Measurements from ENCODE around the gene SLC4A8.
"Not testable (repeated sequence)": the region's sequence is repeated elsewhere in the genome, so short reads cannot be mapped to it uniquely, and the experiment has no call there.

Gene SLC4A8

GRCh38 chr12:51449580-51450246 is 25.1 kb downstream of the SLC4A8 start:
- H3K4me3 ChIP-seq (ENCODE audit: low read depth, low read length), result no peak overlapping the region
- DNase-seq (ENCODE audit: low read depth), result no peak
- TF ChIP-seq, protein P1, sequence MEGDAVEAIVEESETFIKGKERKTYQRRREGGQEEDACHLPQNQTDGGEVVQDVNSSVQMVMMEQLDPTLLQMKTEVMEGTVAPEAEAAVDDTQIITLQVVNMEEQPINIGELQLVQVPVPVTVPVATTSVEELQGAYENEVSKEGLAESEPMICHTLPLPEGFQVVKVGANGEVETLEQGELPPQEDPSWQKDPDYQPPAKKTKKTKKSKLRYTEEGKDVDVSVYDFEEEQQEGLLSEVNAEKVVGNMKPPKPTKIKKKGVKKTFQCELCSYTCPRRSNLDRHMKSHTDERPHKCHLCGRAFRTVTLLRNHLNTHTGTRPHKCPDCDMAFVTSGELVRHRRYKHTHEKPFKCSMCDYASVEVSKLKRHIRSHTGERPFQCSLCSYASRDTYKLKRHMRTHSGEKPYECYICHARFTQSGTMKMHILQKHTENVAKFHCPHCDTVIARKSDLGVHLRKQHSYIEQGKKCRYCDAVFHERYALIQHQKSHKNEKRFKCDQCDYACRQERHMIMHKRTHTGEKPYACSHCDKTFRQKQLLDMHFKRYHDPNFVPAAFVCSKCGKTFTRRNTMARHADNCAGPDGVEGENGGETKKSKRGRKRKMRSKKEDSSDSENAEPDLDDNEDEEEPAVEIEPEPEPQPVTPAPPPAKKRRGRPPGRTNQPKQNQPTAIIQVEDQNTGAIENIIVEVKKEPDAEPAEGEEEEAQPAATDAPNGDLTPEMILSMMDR (IDR thresholded peaks at IDR 0.05; ENCODE audit: insufficient read depth, low read depth, low read length, missing control alignments), result no peak

GRCh38 chr12:51450333-51450732 is 25.7 kb downstream of the SLC4A8 start:
- H3K4me3 ChIP-seq (ENCODE audit: low read depth, low read length), result no peak overlapping the region
- no peak for DNase-seq (ENCODE audit: low read depth)
- TF ChIP-seq, protein P1 (IDR thresholded peaks at IDR 0.05; ENCODE audit: insufficient read depth, low read depth, low read length, missing control alignments), result no peak

- TF ChIP-seq, protein P1 (IDR thresholded peaks at IDR 0.05; ENCODE audit: insufficient read depth, low read depth, low read length, missing control alignments), result no peak
- H3K4me3 ChIP-seq (ENCODE audit: low read depth, low read length), result no peak overlapping the region
- DNase-seq (ENCODE audit: low read depth), result no peak
Observed at GRCh38 chr12:51450806-51451205, 26.2 kb downstream of the SLC4A8 start.

DNA sequence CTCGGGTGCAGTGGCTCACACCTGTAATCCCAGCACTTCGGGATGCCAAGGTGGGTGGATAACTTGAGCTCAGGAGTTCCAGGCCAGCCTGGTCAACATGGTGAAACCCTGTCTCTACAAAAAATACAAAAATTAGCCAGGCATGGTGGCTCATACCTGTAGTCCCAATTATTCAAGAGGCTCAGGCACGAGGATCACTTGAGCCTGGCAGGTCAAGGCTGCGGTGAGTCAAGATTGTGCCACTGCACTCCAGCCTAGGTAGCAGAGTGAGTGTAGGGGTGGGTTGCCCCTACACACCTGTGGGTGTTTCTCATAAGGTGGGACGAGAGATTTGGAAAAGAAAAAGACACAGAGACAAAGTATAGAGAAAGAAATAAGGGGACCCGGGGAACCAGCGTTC is 29.4 kb downstream of the SLC4A8 start:
- not testable (repeated sequence) for DNase-seq (ENCODE audit: low read depth); H3K4me3 ChIP-seq (ENCODE audit: low read depth, low read length)

DNA sequence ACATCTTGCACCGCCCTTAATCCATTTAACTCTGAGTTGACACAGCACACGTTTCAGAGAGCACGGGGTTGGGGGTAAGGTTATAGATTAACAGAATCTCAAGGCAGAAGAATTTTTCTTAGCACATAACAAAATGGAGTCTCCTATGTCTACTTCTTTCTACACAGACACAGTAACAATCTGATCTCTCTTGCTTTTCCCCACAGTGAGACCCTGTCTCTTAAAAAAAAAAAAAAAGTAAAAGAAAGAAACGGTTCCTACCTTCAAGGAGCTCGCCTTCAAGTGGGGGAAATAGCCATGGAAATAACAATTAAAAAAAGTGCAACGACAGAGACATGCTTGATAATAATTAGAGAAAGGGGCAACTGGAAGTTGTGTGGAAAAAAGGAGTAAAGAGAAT is 30.4 kb downstream of the SLC4A8 start:
- DNase-seq (ENCODE audit: low read depth); H3K4me3 ChIP-seq (ENCODE audit: low read depth, low read length): not testable (repeated sequence)

DNA sequence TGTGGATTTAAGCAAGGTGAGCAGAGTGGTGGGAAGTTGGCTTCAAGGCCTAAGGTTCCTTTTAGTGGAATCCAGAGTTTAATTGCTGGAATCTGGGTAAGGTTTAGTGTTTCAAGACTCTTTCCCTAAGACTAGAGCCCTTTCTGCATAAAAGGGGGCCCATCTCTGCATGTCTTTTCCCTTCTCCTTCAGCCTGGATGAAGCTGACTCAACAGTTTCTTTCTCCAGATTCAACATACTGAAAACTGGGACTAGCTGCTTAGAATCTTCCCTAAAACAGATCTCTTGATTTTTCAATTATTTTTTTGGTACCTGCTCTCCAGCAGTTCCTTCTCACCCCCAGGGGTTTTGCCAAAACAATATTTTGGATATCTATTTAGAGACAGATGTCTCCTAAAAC is 34.0 kb downstream of the SLC4A8 start:
- H3K4me3 ChIP-seq (ENCODE audit: low read depth, low read length), result no peak overlapping the region
- no peak for DNase-seq (ENCODE audit: low read depth)
- TF ChIP-seq, protein P1 (IDR thresholded peaks at IDR 0.05; ENCODE audit: insufficient read depth, low read depth, low read length, missing control alignments), result no peak

GRCh38 chr12:51460519-51460918 is 35.9 kb downstream of the SLC4A8 start:
- H3K4me3 ChIP-seq (ENCODE audit: low read depth, low read length), result no peak overlapping the region
- TF ChIP-seq, protein P1 (IDR thresholded peaks at IDR 0.05; ENCODE audit: insufficient read depth, low read depth, low read length, missing control alignments), result no peak
- DNase-seq (ENCODE audit: low read depth), result no peak

- TF ChIP-seq, protein P1 (IDR thresholded peaks at IDR 0.05; ENCODE audit: insufficient read depth, low read depth, low read length, missing control alignments), result no peak
- H3K4me3 ChIP-seq (ENCODE audit: low read depth, low read length), result no peak overlapping the region
- DNase-seq (ENCODE audit: low read depth), result no peak
Observed at GRCh38 chr12:51465491-51465890, 40.9 kb downstream of the SLC4A8 start.
